GM23248 (cell line): ENCODE measurements around the gene TP63.

Source experiments
- EZH2 ChIP-seq: fragments of 200-600 bp; sonication (generic); IDR thresholded peaks from 2 replicates; pipeline ENCODE4 v1.6.1; 2018; ENCODE audit warnings: antibody characterized with exemption, mild to moderate bottlenecking; ENCODE audit not compliant: insufficient read depth, poor library complexity, severe bottlenecking
- EZH2phosphoT487 ChIP-seq: fragments of 200-600 bp; sonication (generic); IDR thresholded peaks from 2 replicates; pipeline ENCODE4 v1.6.1; 2018; ENCODE audit warnings: antibody characterized with exemption, moderate library complexity, mild to moderate bottlenecking, low read depth; ENCODE audit not compliant: insufficient read depth

- TF ChIP-seq EZH2phosphoT487 = no peak
- TF ChIP-seq EZH2 = no peak
Observed at GRCh38 chr3:189699885-189700284, 68.7 kb downstream of the TP63 start.
